NCI-H1092 (cell line): ENCODE data around the gene DHX58.

Source experiments
- DNase-seq: peaks from one replicate; lab custom pipeline; 2025; lab: John Stamatoyannopoulos, UW

Gene DHX58

DNA sequence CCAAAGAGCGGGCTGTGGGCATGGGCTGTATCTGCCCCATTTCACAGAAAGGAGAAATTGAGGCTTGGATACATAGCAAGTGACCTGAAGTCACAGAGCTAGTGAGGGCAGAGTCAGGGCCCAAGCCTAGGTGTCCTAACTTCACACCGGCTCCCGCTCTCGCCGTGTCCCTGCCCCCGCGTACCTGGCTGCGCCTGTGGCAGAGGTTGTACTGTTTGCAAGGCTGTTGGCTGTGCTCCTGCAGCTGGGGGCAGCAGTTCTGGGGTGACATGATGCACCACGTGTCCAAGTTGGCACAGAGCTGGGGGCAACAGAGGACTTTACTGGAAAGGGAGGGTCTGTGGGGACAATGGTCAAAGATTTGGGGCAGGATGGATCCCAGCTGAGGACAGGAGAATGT, 3.4 kb downstream of the DHX58 start:
- no peak for DNase-seq

DNA sequence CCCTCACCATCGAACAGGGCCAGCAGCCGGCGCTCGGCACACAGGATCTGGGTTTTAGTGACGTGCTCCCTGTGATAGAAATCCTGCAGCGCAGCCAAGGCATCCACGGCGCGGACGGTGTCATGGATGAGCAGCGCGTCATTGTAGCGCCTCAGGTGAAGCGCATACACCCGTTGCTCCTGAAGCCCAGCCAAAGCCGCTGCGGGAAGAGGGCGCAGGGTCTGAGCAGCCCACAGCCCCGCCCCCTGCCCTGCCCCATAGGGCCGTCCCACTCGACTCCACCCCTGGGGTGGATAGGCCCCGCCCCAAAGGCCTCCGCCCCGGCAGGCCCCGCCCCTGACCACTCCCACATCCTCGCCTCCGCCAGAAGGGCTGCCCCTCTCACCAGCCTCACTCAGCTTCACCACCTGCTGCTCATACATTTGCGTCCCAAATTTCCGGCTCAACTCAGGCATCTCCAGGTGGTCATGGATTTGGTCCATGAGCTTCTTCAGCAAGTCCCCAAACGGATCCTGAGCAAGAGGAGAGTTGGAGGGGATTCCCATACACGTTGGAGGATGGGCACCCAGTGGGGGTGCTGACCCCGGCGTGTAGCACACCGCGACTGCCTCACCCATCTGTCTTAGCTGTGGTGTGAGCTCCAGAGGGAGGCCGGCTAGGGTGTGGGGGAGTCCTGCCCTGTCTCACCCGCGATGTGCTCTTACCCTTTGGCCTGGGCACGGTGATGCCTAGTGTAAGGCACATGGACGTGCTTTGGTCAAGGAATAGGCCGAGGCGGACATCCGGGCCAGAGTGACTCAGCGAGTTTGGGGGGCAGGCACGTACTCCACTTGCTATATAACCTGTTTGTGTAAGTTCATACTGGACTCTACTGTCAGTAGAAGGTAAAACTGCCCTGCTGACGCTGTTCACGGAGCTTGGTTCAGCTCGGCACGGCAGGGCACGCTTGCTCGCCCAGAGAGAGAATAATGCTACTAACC, 4.6 kb downstream of the DHX58 start:
- peak; percentile 82 for DNase-seq

GRCh38 chr17:42107124-42107523, 5.4 kb downstream of the DHX58 start:
- no peak for DNase-seq

GRCh38 chr17:42106009-42106408, 6.5 kb downstream of the DHX58 start:
- DNase-seq: no peak

- no peak for DNase-seq
Observed at GRCh38 chr17:42104264-42104663, 8.2 kb downstream of the DHX58 start.

DNA sequence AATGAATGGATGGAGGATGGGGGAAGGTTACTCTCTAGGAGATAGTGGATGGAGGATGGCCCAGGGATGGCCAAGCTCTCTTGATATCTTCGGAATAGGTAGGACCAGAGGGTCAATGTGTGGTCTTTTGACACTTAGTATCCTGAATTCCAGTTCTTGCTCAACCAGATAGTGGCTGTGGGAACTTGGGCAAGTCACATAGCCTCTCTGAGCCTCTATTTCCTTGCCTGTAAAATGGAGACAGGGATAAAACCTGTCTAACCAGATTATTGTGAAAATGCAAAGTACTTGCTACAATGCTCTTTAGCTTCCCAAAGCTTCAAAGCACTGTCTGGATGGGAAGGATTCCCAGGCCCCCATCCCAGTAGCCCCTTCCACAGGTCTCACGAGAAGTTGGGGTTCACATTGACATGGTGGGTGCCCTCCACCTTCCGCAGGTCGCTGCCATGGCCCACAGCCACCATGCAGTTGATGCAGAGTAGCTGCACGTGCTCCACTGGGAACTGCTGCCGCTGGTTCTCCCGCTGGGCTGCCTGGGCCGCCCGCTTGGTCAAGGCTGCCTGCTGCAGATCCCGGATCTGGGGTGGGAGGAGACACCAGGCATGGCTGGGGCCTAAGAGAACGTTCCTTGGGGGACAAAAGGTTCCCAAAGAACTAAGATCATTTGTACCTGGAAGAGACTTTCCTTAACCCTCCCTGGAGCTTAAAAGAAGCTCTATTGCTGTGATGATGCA, 9.1 kb downstream of the DHX58 start:
- no peak for DNase-seq

- DNase-seq: peak; percentile 47
Observed at GRCh38 chr17:42101513-42102292, 10.8 kb downstream of the DHX58 start.

DNA sequence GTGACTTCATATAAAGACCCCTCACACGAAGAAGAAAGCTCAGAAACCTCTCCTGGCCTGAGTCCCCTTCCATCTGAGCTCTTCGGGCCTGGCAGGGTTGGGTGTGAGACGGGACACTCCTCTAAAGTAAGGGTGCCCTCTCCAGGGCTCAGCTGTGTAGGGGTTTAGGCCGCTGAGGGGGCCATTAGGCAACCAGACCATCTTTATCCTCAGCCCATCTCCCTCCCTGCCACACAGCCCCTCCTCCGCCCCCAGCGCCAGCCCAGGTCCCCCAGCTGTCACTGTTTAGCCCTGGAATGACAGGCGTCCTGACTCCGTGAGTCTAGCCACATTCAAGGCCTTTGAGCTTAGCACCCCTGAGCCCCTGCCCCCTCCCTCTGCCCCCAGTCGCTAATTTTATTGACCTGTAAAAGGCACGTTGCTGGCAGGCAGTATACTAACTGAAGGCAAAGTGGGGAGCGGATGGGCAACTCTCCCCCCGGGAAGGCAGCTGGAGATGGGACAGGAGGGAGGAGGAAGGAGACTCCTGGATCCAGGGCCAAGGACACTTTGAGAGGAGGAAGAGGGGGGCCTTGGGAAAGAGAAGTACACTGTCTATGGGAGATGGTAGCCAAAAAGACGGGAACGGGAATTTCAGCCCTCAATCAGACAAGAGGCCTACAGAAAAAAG, 13.6 kb downstream of the DHX58 start:
- no peak for DNase-seq

DNA sequence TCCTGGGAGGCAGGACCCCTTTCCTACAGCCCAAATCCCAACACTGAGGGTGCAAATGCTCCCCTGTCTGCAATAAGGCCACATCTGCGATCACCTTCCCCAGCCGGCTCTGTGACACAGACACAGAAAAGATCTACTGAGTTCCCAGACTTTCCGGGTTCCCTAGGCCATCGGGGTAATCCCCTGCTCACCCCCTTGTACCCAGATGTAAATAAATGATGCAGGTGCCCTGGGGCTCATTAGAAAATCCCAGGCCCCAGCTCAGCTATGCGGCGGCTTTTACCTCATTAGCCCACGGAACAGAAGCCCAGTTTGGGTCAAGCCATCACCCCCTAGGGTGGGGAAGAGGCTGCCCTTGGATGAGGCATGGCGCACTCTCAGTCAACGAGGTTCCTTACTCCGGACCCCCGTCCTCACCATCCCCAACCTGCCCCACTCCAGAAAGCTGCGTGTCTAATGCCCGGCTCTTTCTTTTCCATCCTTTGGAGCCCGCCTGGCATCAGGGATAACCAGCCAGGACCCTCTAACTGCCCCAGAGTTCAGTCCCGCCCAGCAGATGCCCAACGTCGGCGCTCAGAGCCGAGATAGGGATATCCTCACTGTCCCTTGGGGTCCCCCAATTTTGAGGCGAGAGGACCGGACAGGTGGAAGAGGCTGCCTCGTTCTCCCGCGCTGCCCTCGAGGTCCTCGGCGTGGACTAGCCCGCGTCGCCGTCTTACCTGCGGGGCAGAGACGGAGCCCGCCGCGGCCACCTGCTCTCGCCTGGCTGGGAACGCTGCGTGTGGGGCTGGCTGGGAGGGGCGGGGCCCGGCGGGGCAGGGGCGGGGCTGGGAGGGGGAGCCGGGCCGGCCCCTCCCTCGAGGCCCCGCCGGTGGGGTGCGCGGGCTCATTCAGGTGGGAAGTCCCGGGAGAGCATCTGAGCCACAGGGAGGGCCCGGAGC, 14.6 kb downstream of the DHX58 start, which contains the start of gene ZNF385C:
Gene ZNF385C, minus strand, starts transcription at position 783 of the 941 bp plus-strand sequence. CDS start 35,417 bp downstream, outside the sequence.
- DNase-seq: no peak

- DNase-seq: no peak
Observed at GRCh38 chr17:42096360-42097111, 16.0 kb downstream of the DHX58 start.

GRCh38 chr17:42094375-42095069, 18.0 kb downstream of the DHX58 start:
- DNase-seq: no peak

DNA sequence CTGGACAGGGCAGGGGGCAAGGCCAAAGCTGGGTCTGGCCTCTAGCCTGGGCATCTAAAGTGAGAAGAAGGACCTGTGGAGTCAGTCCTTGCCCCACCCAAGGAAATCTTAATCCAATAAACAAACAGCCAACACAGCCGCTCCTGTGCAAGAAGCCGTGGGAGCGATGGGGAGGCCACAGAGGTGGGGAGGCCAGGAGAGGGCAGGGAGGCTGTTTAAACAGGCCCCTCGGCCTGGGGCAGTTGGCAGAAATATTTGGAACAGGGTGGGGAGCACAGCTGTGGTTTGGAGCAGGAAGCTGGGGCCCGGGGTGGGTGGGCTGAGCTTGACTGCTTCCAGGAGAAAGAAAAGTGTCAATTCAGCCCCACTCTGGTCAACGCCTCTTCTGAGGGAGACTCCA, 19.6 kb downstream of the DHX58 start:
- no peak for DNase-seq

- DNase-seq: no peak
Observed at GRCh38 chr17:42090964-42091790, 21.3 kb downstream of the DHX58 start.

- DNase-seq: no peak
Observed at GRCh38 chr17:42088736-42089135, 23.8 kb downstream of the DHX58 start.

DNA sequence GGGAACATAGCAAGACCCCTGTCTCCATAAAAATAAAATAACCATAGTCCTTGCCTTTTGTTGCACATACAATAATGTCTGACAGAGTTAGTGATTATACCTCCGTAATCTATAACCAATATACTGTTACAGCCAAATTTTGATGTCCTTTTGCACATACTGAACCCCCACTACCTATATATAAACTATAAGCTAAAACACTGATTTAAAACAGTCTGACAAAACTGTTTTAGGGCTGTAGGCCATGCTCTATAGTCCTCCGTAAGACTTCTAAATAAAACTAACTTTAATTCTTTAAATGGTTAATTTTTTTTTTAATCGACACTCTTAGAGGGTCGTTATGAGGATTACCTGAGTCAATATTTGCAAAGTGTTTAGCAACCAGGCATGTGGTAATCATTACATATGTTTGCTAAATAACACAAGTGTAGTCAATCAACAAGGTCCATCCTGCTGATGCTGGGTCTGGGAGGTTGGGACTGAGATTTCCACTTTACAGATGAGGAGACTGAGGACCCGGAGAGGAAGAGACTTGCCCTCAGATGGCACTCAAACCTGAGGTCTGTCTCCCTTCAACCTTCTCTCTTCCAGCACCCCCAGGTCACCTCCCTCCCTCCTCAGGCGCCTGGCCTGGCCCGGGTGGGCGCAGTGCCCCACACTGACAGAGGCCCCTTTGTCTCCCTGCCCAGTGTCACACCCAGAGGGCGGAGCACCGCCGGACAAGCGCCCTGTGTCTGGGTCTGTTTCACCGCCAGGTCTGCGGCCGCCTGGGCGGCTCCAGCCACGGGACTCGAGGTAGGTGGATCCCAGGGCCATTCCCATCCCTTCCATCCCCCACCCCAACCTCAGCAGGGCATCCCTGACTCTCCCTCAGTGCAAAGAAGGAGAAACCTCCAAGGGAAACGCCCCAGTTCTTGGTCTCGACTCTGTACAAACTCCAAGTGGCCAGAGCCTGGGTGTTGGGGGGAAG, 24.5 kb downstream of the DHX58 start:
- no peak for DNase-seq

- no peak for DNase-seq
Observed at GRCh38 chr17:42087042-42087701, 25.3 kb downstream of the DHX58 start.
